HepG2 (cell line): ENCODE results near the gene PEMT. TPM values are rescaled to one million over a fixed set of nuclear protein-coding genes. Genes with fewer than 3 reads are reported as not detected.
A peak's percentile ranks its signal among the peaks of the same experiment; 100 is the strongest.

Experiments used
- ARID2 ChIP-seq: sonication (generic); formaldehyde crosslinking; IDR thresholded peaks from 2 replicates; pipeline ENCODE4 v1.8.1; 2022; ENCODE audit warnings: mild to moderate bottlenecking, missing genetic modification reagents, borderline replicate concordance
- ARNTL ChIP-seq: sonication (generic); formaldehyde crosslinking; IDR thresholded peaks from 2 replicates; pipeline ENCODE4 v1.4.0; 2020; ENCODE audit warnings: mild to moderate bottlenecking, missing genetic modification reagents
- ATM ChIP-seq: fragments of 450-650 bp; IDR thresholded peaks from 2 replicates; pipeline ENCODE4 v1.7.1; 2017; ENCODE audit warnings: mild to moderate bottlenecking, borderline replicate concordance
- HNRNPH1 ChIP-seq: fragments of 200-400 bp; formaldehyde crosslinking; optimal IDR thresholded peaks from 2 replicates; pipeline ENCODE3; 2017; ENCODE audit warnings: mild to moderate bottlenecking, low read depth, low read length
- HOXD1 ChIP-seq: sonication (generic); formaldehyde crosslinking; IDR thresholded peaks from 2 replicates; pipeline ENCODE4 v1.5.0; 2020; ENCODE audit warnings: missing genetic modification reagents
- KMT2B ChIP-seq: IDR thresholded peaks from 2 replicates; pipeline ENCODE4 v1.6.1; 2016; ENCODE audit warnings: missing genetic modification reagents, missing compliant biosample characterization
- LCORL ChIP-seq, 2 experiments: fragments of 450-650 bp in 1 of 2; sonication (generic) in 1 of 2; formaldehyde crosslinking in 1 of 2; IDR thresholded peaks; 2 replicates each; pipeline versions ENCODE4 v1.5.0 to v1.6.1; 2017 to 2020; ENCODE audit warnings: antibody characterized with exemption in 1 of 2, missing genetic modification reagents in 1 of 2
- NCOR1 ChIP-seq: fragments of 200-600 bp; sonication (generic); IDR thresholded peaks from 2 replicates; pipeline ENCODE4 v1.7.0; 2017; ENCODE audit warnings: antibody characterized with exemption, low read length, borderline replicate concordance
- SSRP1 ChIP-seq: IDR thresholded peaks from 2 replicates; pipeline ENCODE4 v1.6.1; 2016; ENCODE audit warnings: control low read depth
- ZNF160 ChIP-seq: sonication (generic); formaldehyde crosslinking; IDR thresholded peaks from 2 replicates; pipeline ENCODE4 v1.8.0; 2022; ENCODE audit warnings: mild to moderate bottlenecking, inconsistent platforms, missing genetic modification reagents
- ZNF234 ChIP-seq: sonication (generic); formaldehyde crosslinking; conservative IDR thresholded peaks from 2 replicates; pipeline ENCODE4 v1.5.1; 2020; ENCODE audit warnings: mild to moderate bottlenecking, missing genetic modification reagents
- ZNF30 ChIP-seq: sonication (generic); formaldehyde crosslinking; IDR thresholded peaks from 2 replicates; pipeline ENCODE4 v1.5.0; 2020; ENCODE audit warnings: mild to moderate bottlenecking, missing genetic modification reagents
- ZNF451 ChIP-seq: sonication (generic); formaldehyde crosslinking; IDR thresholded peaks from 2 replicates; pipeline ENCODE4 v1.5.0; 2020; ENCODE audit warnings: mild to moderate bottlenecking, missing genetic modification reagents
- ZNF549 ChIP-seq: sonication (generic); formaldehyde crosslinking; IDR thresholded peaks from 2 replicates; pipeline ENCODE4 v1.5.0; 2020; ENCODE audit warnings: missing genetic modification reagents
- ZNF550 ChIP-seq: sonication (generic); formaldehyde crosslinking; IDR thresholded peaks from 2 replicates; pipeline ENCODE4 v1.4.0; 2020; ENCODE audit warnings: mild to moderate bottlenecking, missing genetic modification reagents, borderline replicate concordance
- ZNF747 ChIP-seq: sonication (generic); formaldehyde crosslinking; IDR thresholded peaks from 2 replicates; pipeline ENCODE4 v1.8.1; 2023; ENCODE audit warnings: missing genetic modification reagents, mild to moderate bottlenecking, borderline replicate concordance
- polyA plus RNA-seq, 8 experiments: library from polyadenylated mRNA; depleted of rRNA in 3 of 8; stranded (reverse) in 7 of 8; unstranded in 1 of 8; fragments of >200 nt; fragmentation: Illumina TruSeq in 4 of 8; extraction: Trizol in 4 of 8; gene quantifications; 2 replicates each; pipeline versions ENCODE4 v1.2.1 to v1.2.3, GENCODE V29; 2011 to 2016; ENCODE audit warnings: low read depth in 4 of 8, missing spikeins in 1 of 8, mixed read lengths in 1 of 8; ENCODE audit not compliant: insufficient read depth in 1 of 8
- total RNA-seq, 5 experiments: library from RNA; depleted of rRNA; stranded (reverse); fragments of >200 nt; fragmentation: Illumina TruSeq; extraction: Trizol; gene quantifications; 2 replicates each; pipeline ENCODE4 v1.2.3, GENCODE V29; 2016; ENCODE audit warnings: low read depth in 1 of 5
- TF ChIP-seq, protein P1 (sequence below): sonication (generic); formaldehyde crosslinking; IDR thresholded peaks from 2 replicates; pipeline ENCODE4 v1.4.0; 2020; ENCODE audit warnings: missing genetic modification reagents
- TF ChIP-seq, protein P2 (sequence below): sonication (generic); formaldehyde crosslinking; IDR thresholded peaks from 2 replicates; pipeline ENCODE4 v1.8.1; 2023; ENCODE audit warnings: mild to moderate bottlenecking, missing genetic modification reagents, borderline replicate concordance
- TF ChIP-seq, protein P3 (sequence below): sonication (generic); formaldehyde crosslinking; IDR thresholded peaks from 2 replicates; pipeline ENCODE4 v1.4.0; 2020; ENCODE audit warnings: missing genetic modification reagents
- TF ChIP-seq, protein P4 (sequence below): sonication (generic); IDR thresholded peaks from 2 replicates; pipeline ENCODE4 v1.6.1; 2016; ENCODE audit warnings: low read depth, borderline replicate concordance
- TF ChIP-seq, protein P5 (sequence below): sonication (generic); formaldehyde crosslinking; conservative IDR thresholded peaks from 2 replicates; pipeline ENCODE4 v1.4.0; 2020; ENCODE audit warnings: missing genetic modification reagents

Gene PEMT
- total and polyA plus RNA-seq, 2 of the 13 experiments (the other 11 are each of a cell fraction or from before 2014, with no cell fraction given), result 31.7 to 43.6 TPM

DNA sequence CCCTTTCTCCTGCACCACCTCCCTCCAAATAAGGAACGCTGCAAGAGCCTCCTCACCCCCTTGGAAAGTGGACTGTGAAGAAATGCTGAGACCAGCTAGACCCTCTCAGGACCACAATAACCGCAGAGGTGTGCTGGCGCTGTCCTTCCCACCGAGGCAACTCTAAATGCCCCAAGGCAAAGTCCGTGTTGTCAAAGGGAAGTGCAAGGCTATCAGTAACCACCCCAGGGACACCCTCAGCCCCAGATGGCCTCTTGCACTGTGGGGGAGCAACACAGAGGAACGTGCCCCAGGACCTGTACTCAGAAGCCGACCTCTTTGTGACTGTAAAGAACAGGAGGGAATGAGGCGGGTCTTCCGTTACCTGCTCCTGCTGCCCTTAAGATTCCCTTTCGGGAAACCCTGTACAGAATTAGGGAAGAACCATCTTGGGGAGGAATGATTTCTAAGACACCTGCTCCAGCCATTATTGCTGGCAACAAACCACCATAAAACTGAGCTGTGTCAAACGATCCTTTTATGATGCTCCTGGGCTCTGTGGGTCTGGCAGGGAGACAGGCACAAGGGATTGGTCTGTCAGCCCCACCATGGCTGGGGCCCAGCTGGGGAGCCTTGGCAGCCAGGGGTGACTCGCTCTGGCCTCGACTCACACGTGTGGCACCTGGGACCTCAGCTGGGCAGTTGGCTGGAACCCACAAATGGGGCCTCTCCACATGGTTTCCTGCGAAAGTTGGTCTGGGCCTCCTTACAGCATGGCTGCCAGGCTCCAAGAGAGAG is 129.3 kb downstream of the PEMT start (continued):
- TF ChIP-seq LCORL (IDR thresholded peaks at IDR 0.05) (no peak), LCORL (CRISPR knock-in tag; IDR thresholded peaks at IDR 0.05) (peak; percentile 77; the same call in 1 of the 2 replicates), ZNF30 (no peak), SSRP1 (CRISPR knock-in tag) (no peak), ZNF549 (CRISPR knock-in tag) (no peak), ARID2 (no peak), NCOR1 (no peak), KMT2B (CRISPR knock-in tag) (no peak), ZNF234 (CRISPR knock-in tag) (no peak), ZNF160 (CRISPR knock-in tag) (peak; percentile 58; the same call in 1 of the 2 replicates), ATM (no peak), ZNF550 (CRISPR knock-in tag) (no peak), HNRNPH1 (no peak), ZNF747 (CRISPR knock-in tag) (no peak), ZNF451 (CRISPR knock-in tag) (0 out of 2 replicates have a peak, but pooled peaks have one; percentile 53), HOXD1 (no peak), ARNTL (CRISPR knock-in tag) (no peak)
- TF ChIP-seq, protein P1, sequence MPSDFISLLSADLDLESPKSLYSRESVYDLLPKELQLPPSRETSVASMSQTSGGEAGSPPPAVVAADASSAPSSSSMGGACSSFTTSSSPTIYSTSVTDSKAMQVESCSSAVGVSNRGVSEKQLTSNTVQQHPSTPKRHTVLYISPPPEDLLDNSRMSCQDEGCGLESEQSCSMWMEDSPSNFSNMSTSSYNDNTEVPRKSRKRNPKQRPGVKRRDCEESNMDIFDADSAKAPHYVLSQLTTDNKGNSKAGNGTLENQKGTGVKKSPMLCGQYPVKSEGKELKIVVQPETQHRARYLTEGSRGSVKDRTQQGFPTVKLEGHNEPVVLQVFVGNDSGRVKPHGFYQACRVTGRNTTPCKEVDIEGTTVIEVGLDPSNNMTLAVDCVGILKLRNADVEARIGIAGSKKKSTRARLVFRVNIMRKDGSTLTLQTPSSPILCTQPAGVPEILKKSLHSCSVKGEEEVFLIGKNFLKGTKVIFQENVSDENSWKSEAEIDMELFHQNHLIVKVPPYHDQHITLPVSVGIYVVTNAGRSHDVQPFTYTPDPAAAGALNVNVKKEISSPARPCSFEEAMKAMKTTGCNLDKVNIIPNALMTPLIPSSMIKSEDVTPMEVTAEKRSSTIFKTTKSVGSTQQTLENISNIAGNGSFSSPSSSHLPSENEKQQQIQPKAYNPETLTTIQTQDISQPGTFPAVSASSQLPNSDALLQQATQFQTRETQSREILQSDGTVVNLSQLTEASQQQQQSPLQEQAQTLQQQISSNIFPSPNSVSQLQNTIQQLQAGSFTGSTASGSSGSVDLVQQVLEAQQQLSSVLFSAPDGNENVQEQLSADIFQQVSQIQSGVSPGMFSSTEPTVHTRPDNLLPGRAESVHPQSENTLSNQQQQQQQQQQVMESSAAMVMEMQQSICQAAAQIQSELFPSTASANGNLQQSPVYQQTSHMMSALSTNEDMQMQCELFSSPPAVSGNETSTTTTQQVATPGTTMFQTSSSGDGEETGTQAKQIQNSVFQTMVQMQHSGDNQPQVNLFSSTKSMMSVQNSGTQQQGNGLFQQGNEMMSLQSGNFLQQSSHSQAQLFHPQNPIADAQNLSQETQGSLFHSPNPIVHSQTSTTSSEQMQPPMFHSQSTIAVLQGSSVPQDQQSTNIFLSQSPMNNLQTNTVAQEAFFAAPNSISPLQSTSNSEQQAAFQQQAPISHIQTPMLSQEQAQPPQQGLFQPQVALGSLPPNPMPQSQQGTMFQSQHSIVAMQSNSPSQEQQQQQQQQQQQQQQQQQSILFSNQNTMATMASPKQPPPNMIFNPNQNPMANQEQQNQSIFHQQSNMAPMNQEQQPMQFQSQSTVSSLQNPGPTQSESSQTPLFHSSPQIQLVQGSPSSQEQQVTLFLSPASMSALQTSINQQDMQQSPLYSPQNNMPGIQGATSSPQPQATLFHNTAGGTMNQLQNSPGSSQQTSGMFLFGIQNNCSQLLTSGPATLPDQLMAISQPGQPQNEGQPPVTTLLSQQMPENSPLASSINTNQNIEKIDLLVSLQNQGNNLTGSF, result no peak
- TF ChIP-seq, protein P2, sequence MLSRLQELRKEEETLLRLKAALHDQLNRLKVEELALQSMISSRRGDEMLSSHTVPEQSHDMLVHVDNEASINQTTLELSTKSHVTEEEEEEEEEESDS (CRISPR knock-in tag), result no peak
- TF ChIP-seq, protein P3, sequence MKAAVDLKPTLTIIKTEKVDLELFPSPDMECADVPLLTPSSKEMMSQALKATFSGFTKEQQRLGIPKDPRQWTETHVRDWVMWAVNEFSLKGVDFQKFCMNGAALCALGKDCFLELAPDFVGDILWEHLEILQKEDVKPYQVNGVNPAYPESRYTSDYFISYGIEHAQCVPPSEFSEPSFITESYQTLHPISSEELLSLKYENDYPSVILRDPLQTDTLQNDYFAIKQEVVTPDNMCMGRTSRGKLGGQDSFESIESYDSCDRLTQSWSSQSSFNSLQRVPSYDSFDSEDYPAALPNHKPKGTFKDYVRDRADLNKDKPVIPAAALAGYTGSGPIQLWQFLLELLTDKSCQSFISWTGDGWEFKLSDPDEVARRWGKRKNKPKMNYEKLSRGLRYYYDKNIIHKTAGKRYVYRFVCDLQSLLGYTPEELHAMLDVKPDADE (CRISPR knock-in tag), result no peak
- TF ChIP-seq, protein P4, sequence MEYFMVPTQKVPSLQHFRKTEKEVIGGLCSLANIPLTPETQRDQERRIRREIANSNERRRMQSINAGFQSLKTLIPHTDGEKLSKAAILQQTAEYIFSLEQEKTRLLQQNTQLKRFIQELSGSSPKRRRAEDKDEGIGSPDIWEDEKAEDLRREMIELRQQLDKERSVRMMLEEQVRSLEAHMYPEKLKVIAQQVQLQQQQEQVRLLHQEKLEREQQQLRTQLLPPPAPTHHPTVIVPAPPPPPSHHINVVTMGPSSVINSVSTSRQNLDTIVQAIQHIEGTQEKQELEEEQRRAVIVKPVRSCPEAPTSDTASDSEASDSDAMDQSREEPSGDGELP, result peak; percentile 53; the same call in 1 of the 2 replicates
- TF ChIP-seq, protein P5, sequence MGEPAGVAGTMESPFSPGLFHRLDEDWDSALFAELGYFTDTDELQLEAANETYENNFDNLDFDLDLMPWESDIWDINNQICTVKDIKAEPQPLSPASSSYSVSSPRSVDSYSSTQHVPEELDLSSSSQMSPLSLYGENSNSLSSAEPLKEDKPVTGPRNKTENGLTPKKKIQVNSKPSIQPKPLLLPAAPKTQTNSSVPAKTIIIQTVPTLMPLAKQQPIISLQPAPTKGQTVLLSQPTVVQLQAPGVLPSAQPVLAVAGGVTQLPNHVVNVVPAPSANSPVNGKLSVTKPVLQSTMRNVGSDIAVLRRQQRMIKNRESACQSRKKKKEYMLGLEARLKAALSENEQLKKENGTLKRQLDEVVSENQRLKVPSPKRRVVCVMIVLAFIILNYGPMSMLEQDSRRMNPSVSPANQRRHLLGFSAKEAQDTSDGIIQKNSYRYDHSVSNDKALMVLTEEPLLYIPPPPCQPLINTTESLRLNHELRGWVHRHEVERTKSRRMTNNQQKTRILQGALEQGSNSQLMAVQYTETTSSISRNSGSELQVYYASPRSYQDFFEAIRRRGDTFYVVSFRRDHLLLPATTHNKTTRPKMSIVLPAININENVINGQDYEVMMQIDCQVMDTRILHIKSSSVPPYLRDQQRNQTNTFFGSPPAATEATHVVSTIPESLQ (CRISPR knock-in tag), result no peak
